Jurkat, Clone E6-1 (cell line): ENCODE results near the gene ARMH4.
A peak's percentile ranks its signal among the peaks of the same experiment; 100 is the strongest.
"Not testable (repeated sequence)": the region's sequence is repeated elsewhere in the genome, so short reads cannot be mapped to it uniquely, and the experiment has no call there.

Source experiments
- DNase-seq: peaks from one replicate; pipeline ENCODE4 v3.0.0-alpha.2; 2011; ENCODE audit warnings: low read depth, low spot score
- H3K4me3 ChIP-seq: 2 replicates; pipeline ENCODE4 v1.5.1; 2011; ENCODE audit warnings: mild to moderate bottlenecking, low read length, control low read depth, moderate library complexity

ARMH4 gene

GRCh38 chr14:58150243-58150805 lies 1.7 kb downstream of the ARMH4 start:
- no peak overlapping the region for H3K4me3 ChIP-seq
- no peak for DNase-seq

- no peak overlapping the region for H3K4me3 ChIP-seq
- DNase-seq, result no peak
These were observed 2.8 kb downstream of the ARMH4 start for GRCh38 chr14:58149196-58149595.

- H3K4me3 ChIP-seq, result no peak overlapping the region
- DNase-seq, result no peak
These were observed 5.6 kb downstream of the ARMH4 start for GRCh38 chr14:58146399-58146798.

- H3K4me3 ChIP-seq, result no peak overlapping the region
- no peak for DNase-seq
These were observed 6.1 kb downstream of the ARMH4 start for GRCh38 chr14:58145936-58146335.

- H3K4me3 ChIP-seq, result no peak overlapping the region
- DNase-seq, result no peak
These were observed 8.9 kb downstream of the ARMH4 start for GRCh38 chr14:58143106-58143505.

- no peak for DNase-seq
- no peak overlapping the region for H3K4me3 ChIP-seq
These were observed 10.1 kb downstream of the ARMH4 start for GRCh38 chr14:58141893-58142292.

GRCh38 chr14:58138714-58139482 lies 13.1 kb downstream of the ARMH4 start:
- no peak overlapping the region for H3K4me3 ChIP-seq
- peak; percentile 10 for DNase-seq

- no peak overlapping the region for H3K4me3 ChIP-seq
- DNase-seq, result peak; percentile 27
These were observed 13.8 kb downstream of the ARMH4 start for GRCh38 chr14:58138031-58138713.

- DNase-seq, result no peak
- no peak overlapping the region for H3K4me3 ChIP-seq
These were observed 18.3 kb downstream of the ARMH4 start for GRCh38 chr14:58133739-58134138.

GRCh38 chr14:58131386-58131785 lies 20.6 kb downstream of the ARMH4 start:
- DNase-seq, result no peak

GRCh38 chr14:58130116-58130782 lies 21.8 kb downstream of the ARMH4 start:
- no peak overlapping the region for H3K4me3 ChIP-seq

More at GRCh38 chr14:58131386-58131785, 20.6 kb downstream of the ARMH4 start:
- H3K4me3 ChIP-seq, result no peak overlapping the region

GRCh38 chr14:58129208-58129607 lies 22.8 kb downstream of the ARMH4 start:
- DNase-seq, result no peak
- no peak overlapping the region for H3K4me3 ChIP-seq

More at GRCh38 chr14:58130116-58130782, 21.8 kb downstream of the ARMH4 start:
- no peak for DNase-seq

- no peak overlapping the region for H3K4me3 ChIP-seq
- no peak for DNase-seq
These were observed 23.6 kb downstream of the ARMH4 start for GRCh38 chr14:58128416-58128815.

GRCh38 chr14:58122546-58122945 lies 29.5 kb downstream of the ARMH4 start:
- H3K4me3 ChIP-seq, DNase-seq: not testable (repeated sequence)

- no peak overlapping the region for H3K4me3 ChIP-seq
- DNase-seq, result no peak
These were observed 30.4 kb downstream of the ARMH4 start for GRCh38 chr14:58121530-58122186.

GRCh38 chr14:58119381-58119780 lies 32.6 kb downstream of the ARMH4 start:
- DNase-seq, result no peak
- H3K4me3 ChIP-seq, result no peak overlapping the region

- no peak overlapping the region for H3K4me3 ChIP-seq
- DNase-seq, result no peak
These were observed 33.8 kb downstream of the ARMH4 start for GRCh38 chr14:58118097-58118815.

GRCh38 chr14:58109744-58110143 lies 42.3 kb downstream of the ARMH4 start:
- DNase-seq, result no peak

GRCh38 chr14:58108717-58109116 lies 43.3 kb downstream of the ARMH4 start:
- H3K4me3 ChIP-seq, result no peak overlapping the region
- DNase-seq, result no peak

More at GRCh38 chr14:58109744-58110143, 42.3 kb downstream of the ARMH4 start:
- no peak overlapping the region for H3K4me3 ChIP-seq
